OCI-LY7 (cell line): Measurements from ENCODE around the gene DNMT3B. TPM values are rescaled to one million over a fixed set of nuclear protein-coding genes. Genes with fewer than 3 reads are reported as not detected.

ENCODE experiments used
- BruUV-seq: library from RNA; stranded (reverse); fragments of 400-500 nt; replicated peaks from 2 replicates; lab custom pipeline; 2021; lab: Mats Ljungman, UMichigan
- CTCF ChIA-PET: fragments of 300-600 bp; sonication (Branson Sonifier 250); formaldehyde crosslinking; loops from one replicate; lab custom pipeline; 2022; ENCODE audit warnings: antibody characterized with exemption; ENCODE audit not compliant: unreplicated experiment; lab: Charles Lee
- POLR2A ChIA-PET: fragments of 300-600 bp; sonication (Branson Sonifier 250); formaldehyde crosslinking; loops from one replicate; lab custom pipeline; 2022; ENCODE audit warnings: antibody characterized with exemption; lab: Charles Lee
- DNase-seq: peaks from one replicate; pipeline ENCODE4 v3.0.0-alpha.2; 2015; ENCODE audit warnings: low spot score
- H2AFZ ChIP-seq: fragments of 200-600 bp; sonication (generic), shearing (Covaris generic); 2 replicates; pipeline ENCODE4 v1.6.1; 2014; ENCODE audit warnings: mild to moderate bottlenecking, antibody characterized with exemption, low read length, moderate library complexity
- H3K27ac ChIP-seq: fragments of 200-600 bp; sonication (generic); 2 replicates; pipeline ENCODE4 v1.5.1; 2014; ENCODE audit warnings: mixed run types, low read depth, mild to moderate bottlenecking, moderate library complexity, low read length, inconsistent platforms; ENCODE audit not compliant: poor library complexity, severe bottlenecking
- H3K36me3 ChIP-seq: fragments of 200-600 bp; sonication (generic); 2 replicates; pipeline ENCODE4 v1.6.1; 2014; ENCODE audit warnings: mild to moderate bottlenecking, antibody characterized with exemption, low read length, moderate library complexity, mixed read lengths; ENCODE audit not compliant: insufficient read depth
- H3K4me1 ChIP-seq: fragments of 200-600 bp; sonication (generic); 2 replicates; pipeline ENCODE4 v1.5.1; 2014; ENCODE audit warnings: mild to moderate bottlenecking, low read length; ENCODE audit not compliant: insufficient read depth, poor library complexity, severe bottlenecking
- H3K4me2 ChIP-seq: fragments of 200-600 bp; sonication (generic); 2 replicates; pipeline ENCODE4 v1.6.1; 2014; ENCODE audit warnings: mild to moderate bottlenecking, low read length
- H3K4me3 ChIP-seq: fragments of 200-600 bp; sonication (generic); 2 replicates; pipeline ENCODE4 v1.5.1; 2014; ENCODE audit warnings: mild to moderate bottlenecking, low read depth, low read length; ENCODE audit not compliant: poor library complexity, severe bottlenecking
- H3K79me2 ChIP-seq: fragments of 200-600 bp; sonication (generic); 2 replicates; pipeline ENCODE4 v1.6.1; 2016; ENCODE audit warnings: low read depth, mild to moderate bottlenecking, low read length, moderate library complexity, mixed read lengths; ENCODE audit not compliant: insufficient read depth
- H3K9me2 ChIP-seq: fragments of 200-600 bp; sonication (generic); 2 replicates; pipeline ENCODE4 v1.6.1; 2016; ENCODE audit warnings: mild to moderate bottlenecking, low read length, mixed read lengths; ENCODE audit not compliant: insufficient read depth
- H3K9me3 ChIP-seq: fragments of 200-600 bp; sonication (generic); 2 replicates; pipeline ENCODE4 v1.6.1; 2014; ENCODE audit warnings: mild to moderate bottlenecking, mixed run types, low read length, mixed read lengths
- H4K20me1 ChIP-seq: fragments of 200-600 bp; sonication (generic); 2 replicates; pipeline ENCODE4 v1.6.1; 2014; ENCODE audit warnings: mild to moderate bottlenecking, antibody characterized with exemption, low read length, moderate library complexity, mixed read lengths; ENCODE audit not compliant: insufficient read depth
- CTCF ChIP-seq: fragments of 200-600 bp; sonication (generic); conservative IDR thresholded peaks from 2 replicates; pipeline ENCODE4 v1.5.1; 2014; ENCODE audit warnings: mild to moderate bottlenecking, antibody characterized with exemption, low read length, moderate library complexity, mixed read lengths
- EZH2phosphoT487 ChIP-seq: fragments of 200-600 bp; sonication (generic); IDR thresholded peaks from 2 replicates; pipeline ENCODE4 v1.6.1; 2018; ENCODE audit warnings: low read depth, borderline replicate concordance, mild to moderate bottlenecking, mixed run types, antibody characterized with exemption, low read length, moderate library complexity, mixed read lengths
- intact Hi-C: fragments of 100-400 bp; cut with micrococcal nuclease; formaldehyde crosslinking; loops from one replicate; pipeline ENCODE4 v1.10.0; 2022; ENCODE audit not compliant: unreplicated experiment
- total RNA-seq, 2 experiments: library from RNA; depleted of rRNA in 1 of 2; stranded (reverse); fragments of >200 nt in 1 of 2; shearing (Covaris generic) in 1 of 2; gene quantifications; 2 replicates each; pipeline ENCODE4 v1.2.3, GENCODE V29; 2014 to 2022

DNMT3B gene
- total RNA-seq, 2 experiments from 2014 or later = 12.1 to 13.8 TPM

- Histone ChIP-seq H3K4me3 (no peak overlapping the region), H3K36me3 (peaks cover 22% of the 10 kb centered on the region; the same call in 1 of the 2 replicates), H3K9me2 (no peaks in the 10 kb centered on the region), H2AFZ (no peak overlapping the region), H3K79me2 (no peaks in the 10 kb centered on the region), H3K4me1 (no peaks in the 10 kb centered on the region), H3K27ac (no peak overlapping the region), H4K20me1 (no peaks in the 10 kb centered on the region), H3K9me3 (no peaks in the 10 kb centered on the region), H3K4me2 (no peak overlapping the region)
- ChIA-PET POLR2A (interaction anchor here (0.7 kb wide), 2 partner anchors 11 to 906 kb away, joined by 3 to 4 read pairs; no protein-coding TSS in a partner anchor), CTCF (no interaction called here)
- intact Hi-C loops = no loop called here
- no TSS peak for BruUV-seq
- DNase-seq = no peak
- no peak for TF ChIP-seq EZH2phosphoT487
- TF ChIP-seq CTCF = no peak
Observed at GRCh38 chr20:32784369-32785080, 22.3 kb downstream of the DNMT3B start.

- no peak overlapping the region for H2AFZ ChIP-seq
- H3K4me1 ChIP-seq = no peaks in the 10 kb centered on the region
- H3K79me2 ChIP-seq = no peaks in the 10 kb centered on the region
- no peaks in the 10 kb centered on the region for H4K20me1 ChIP-seq
- H3K36me3 ChIP-seq = peaks cover 25% of the 10 kb centered on the region; the same call in 1 of the 2 replicates
- H3K9me2 ChIP-seq = no peaks in the 10 kb centered on the region
- no peak overlapping the region for H3K27ac ChIP-seq
- ChIA-PET CTCF (no interaction called here), POLR2A (no interaction called here)
- intact Hi-C loops = no loop called here
- H3K4me2 ChIP-seq = no peak overlapping the region
- H3K4me3 ChIP-seq = no peak overlapping the region
- BruUV-seq = no TSS peak
- H3K9me3 ChIP-seq = no peaks in the 10 kb centered on the region
- TF ChIP-seq CTCF (no peak), EZH2phosphoT487 (no peak)
- no peak for DNase-seq
Observed at GRCh38 chr20:32786059-32786760, 24.0 kb downstream of the DNMT3B start.

GRCh38 chr20:32787168-32787567 is 25.0 kb downstream of the DNMT3B start:
- TF ChIP-seq CTCF (no peak), EZH2phosphoT487 (no peak)
- POLR2A ChIA-PET = no interaction called here

More at GRCh38 chr20:32787168-32787567, 25.0 kb downstream of the DNMT3B start:
- intact Hi-C loops = no loop called here
- no peak for DNase-seq
- no TSS peak for BruUV-seq
- H2AFZ ChIP-seq = no peak overlapping the region
- no peaks in the 10 kb centered on the region for H3K79me2 ChIP-seq
- no peaks in the 10 kb centered on the region for H3K9me3 ChIP-seq
- CTCF ChIA-PET = no interaction called here
- H3K4me1 ChIP-seq = no peaks in the 10 kb centered on the region
- H3K27ac ChIP-seq = no peak overlapping the region
- H3K4me2 ChIP-seq = no peak overlapping the region
- H3K4me3 ChIP-seq = no peak overlapping the region
- H3K9me2 ChIP-seq = no peaks in the 10 kb centered on the region
- H4K20me1 ChIP-seq = no peaks in the 10 kb centered on the region
- peaks cover 32% of the 10 kb centered on the region; the same call in 1 of the 2 replicates for H3K36me3 ChIP-seq
